Naive thymus-derived CD4-positive, alpha-beta T cell (primary cell): ENCODE measurements around the gene MESD. TPM values are rescaled to one million over a fixed set of nuclear protein-coding genes. Genes with fewer than 3 reads are reported as not detected.

Source experiments
- ATAC-seq: fragments of 150-1000 bp; cut with Tn5 transposase; 2 replicates; pipeline ENCODE4 v1.10.0; 2021; ENCODE audit warnings: mild to moderate bottlenecking, moderate library complexity
- CTCF ChIA-PET: fragments of 350-600 bp; sonication (Branson Sonifier 250); formaldehyde crosslinking; loops from one replicate; lab custom pipeline; 2021; ENCODE audit warnings: antibody characterized with exemption; lab: Charles Lee
- POLR2A ChIA-PET: fragments of 350-600 bp; sonication (Branson Sonifier 250); formaldehyde crosslinking; loops from one replicate; lab custom pipeline; 2021; ENCODE audit warnings: antibody characterized with exemption, inconsistent platforms; lab: Charles Lee
- DNase-seq, 9 donors: peaks; one replicate each; pipeline versions ENCODE4 v3.0.0 to v3.0.0-alpha.2; 2020 to 2022; ENCODE audit warnings: mixed read lengths in 1 of 9
- H3K27ac ChIP-seq: one replicate; pipeline ENCODE4 v1.7.0; 2013; ENCODE audit warnings: mild to moderate bottlenecking, low read depth, low read length, moderate library complexity
- H3K27me3 ChIP-seq, 2 donors: one replicate each; pipeline ENCODE4 v1.7.0; 2013; ENCODE audit warnings: low read length in 2 of 2, mild to moderate bottlenecking in 2 of 2, moderate library complexity in 2 of 2; ENCODE audit not compliant: control insufficient read depth in 2 of 2, insufficient read depth in 2 of 2
- H3K36me3 ChIP-seq, 3 experiments: 1 replicate in 2 of 3; 2 replicates in 1 of 3; pipeline ENCODE4 v1.7.0; 2013; ENCODE audit warnings: low read length in 3 of 3, mild to moderate bottlenecking in 3 of 3, moderate library complexity in 1 of 3; ENCODE audit not compliant: insufficient read depth in 3 of 3, control insufficient read depth in 2 of 3
- H3K4me1 ChIP-seq, 2 donors: one replicate each; pipeline ENCODE4 v1.7.0; 2013; ENCODE audit warnings: low read length in 2 of 2, mild to moderate bottlenecking in 2 of 2, moderate library complexity in 1 of 2; ENCODE audit not compliant: control insufficient read depth in 2 of 2, insufficient read depth in 2 of 2
- H3K4me3 ChIP-seq: 2 replicates; pipeline ENCODE4 v1.7.0; 2013; ENCODE audit warnings: mild to moderate bottlenecking, low read length
- H3K9me3 ChIP-seq, 3 experiments: 1 replicate in 2 of 3; 2 replicates in 1 of 3; pipeline ENCODE4 v1.7.0; 2013; ENCODE audit warnings: low read length in 3 of 3; ENCODE audit not compliant: control insufficient read depth in 2 of 3
- H3K27ac Mint-ChIP-seq, 9 donors: one replicate each; pipeline ENCODE4 v1.8.0; 2020 to 2022; ENCODE audit warnings: mixed read lengths in 9 of 9, mild to moderate bottlenecking in 8 of 9, moderate library complexity in 5 of 9, inconsistent platforms in 2 of 9
- H3K27me3 Mint-ChIP-seq, 5 donors: one replicate each; pipeline ENCODE4 v1.8.0; 2021 to 2022; ENCODE audit warnings: mixed read lengths in 5 of 5, mild to moderate bottlenecking in 1 of 5
- H3K36me3 Mint-ChIP-seq, 5 donors: one replicate each; pipeline ENCODE4 v1.8.0; 2020 to 2022; ENCODE audit warnings: mixed read lengths in 5 of 5, mild to moderate bottlenecking in 3 of 5, inconsistent platforms in 1 of 5
- H3K4me1 Mint-ChIP-seq, 7 donors: one replicate each; pipeline ENCODE4 v1.8.0; 2020 to 2022; ENCODE audit warnings: mixed read lengths in 7 of 7, mild to moderate bottlenecking in 3 of 7, inconsistent platforms in 1 of 7
- H3K4me3 Mint-ChIP-seq, 10 donors: one replicate each; pipeline ENCODE4 v1.8.0; 2020 to 2022; ENCODE audit warnings: mild to moderate bottlenecking in 10 of 10, mixed read lengths in 10 of 10, moderate library complexity in 6 of 10, inconsistent platforms in 2 of 10
- H3K9me3 Mint-ChIP-seq, 11 donors: one replicate each; pipeline ENCODE4 v1.8.0; 2020 to 2022; ENCODE audit warnings: mixed read lengths in 11 of 11, mild to moderate bottlenecking in 4 of 11, inconsistent platforms in 1 of 11, moderate library complexity in 1 of 11
- intact Hi-C, 2 donors: fragments of 100-400 bp; cut with micrococcal nuclease; formaldehyde crosslinking; loops; one replicate each; pipeline ENCODE4 v1.15.1; 2023
- polyA plus RNA-seq, 2 donors: library from polyadenylated mRNA; unstranded; fragments of 300-500 nt; fragmentation: Illumina TruSeq; gene quantifications; one replicate each; pipeline ENCODE4 v1.2.3, GENCODE V29; 2021
- total RNA-seq, 6 experiments: library from RNA in 5 of 6; stranded (reverse) in 5 of 6; gene quantifications; 1 replicate in 5 of 6; 2 replicates in 1 of 6; pipeline ENCODE4 v1.2.3 and lab custom pipeline; 2021 to 2026

MESD gene
- total and polyA plus RNA-seq, 7 experiments from 2014 or later: 17.1 to 42.5 (median 29.3) TPM

DNA sequence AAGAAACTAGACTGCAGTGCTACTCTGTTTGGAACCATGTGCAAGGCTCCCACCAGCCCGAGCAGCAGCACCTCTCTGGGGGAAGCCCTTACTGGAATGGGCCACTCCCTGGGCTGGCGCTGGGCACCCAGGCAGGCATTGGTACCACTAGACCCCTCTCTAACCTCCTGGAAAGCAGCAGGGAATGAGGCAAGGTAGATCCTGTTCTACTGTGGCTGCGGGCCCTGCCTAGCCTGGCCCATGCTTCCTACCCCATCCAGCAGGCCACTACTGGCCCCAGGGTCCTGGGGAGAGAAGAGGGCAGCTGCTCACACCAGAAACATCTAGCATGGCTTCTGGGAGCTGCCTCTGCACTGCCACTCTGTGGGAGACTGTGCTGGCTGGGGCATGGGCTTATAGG lies 44.8 kb downstream of the MESD start:
- no peak overlapping the region for H3K27ac ChIP-seq
- no peaks in the 10 kb centered on the region for H3K9me3 ChIP-seq
- ChIA-PET CTCF (no interaction called here), POLR2A (no interaction called here)
- H3K4me1 ChIP-seq: no peaks in the 10 kb centered on the region
- ATAC-seq (no peak), DNase-seq (no peak)
- Mint-ChIP-seq H3K27ac (no peak overlapping the region), H3K4me1 (peaks cover 0 to 6% (median 0%) of the 10 kb centered on the region in 7 donors), H3K4me3 (no peak overlapping the region), H3K9me3 (no peaks in the 10 kb centered on the region), H3K27me3 (no peaks in the 10 kb centered on the region), H3K36me3 (peaks cover 12 to 77% (median 50%) of the 10 kb centered on the region in 5 donors)
- peaks cover 5 to 88% (median 15%) of the 10 kb centered on the region in 3 experiments for H3K36me3 ChIP-seq
- no peak overlapping the region for H3K4me3 ChIP-seq
- H3K27me3 ChIP-seq: no peaks in the 10 kb centered on the region
- intact Hi-C loops: no loop called here

DNA sequence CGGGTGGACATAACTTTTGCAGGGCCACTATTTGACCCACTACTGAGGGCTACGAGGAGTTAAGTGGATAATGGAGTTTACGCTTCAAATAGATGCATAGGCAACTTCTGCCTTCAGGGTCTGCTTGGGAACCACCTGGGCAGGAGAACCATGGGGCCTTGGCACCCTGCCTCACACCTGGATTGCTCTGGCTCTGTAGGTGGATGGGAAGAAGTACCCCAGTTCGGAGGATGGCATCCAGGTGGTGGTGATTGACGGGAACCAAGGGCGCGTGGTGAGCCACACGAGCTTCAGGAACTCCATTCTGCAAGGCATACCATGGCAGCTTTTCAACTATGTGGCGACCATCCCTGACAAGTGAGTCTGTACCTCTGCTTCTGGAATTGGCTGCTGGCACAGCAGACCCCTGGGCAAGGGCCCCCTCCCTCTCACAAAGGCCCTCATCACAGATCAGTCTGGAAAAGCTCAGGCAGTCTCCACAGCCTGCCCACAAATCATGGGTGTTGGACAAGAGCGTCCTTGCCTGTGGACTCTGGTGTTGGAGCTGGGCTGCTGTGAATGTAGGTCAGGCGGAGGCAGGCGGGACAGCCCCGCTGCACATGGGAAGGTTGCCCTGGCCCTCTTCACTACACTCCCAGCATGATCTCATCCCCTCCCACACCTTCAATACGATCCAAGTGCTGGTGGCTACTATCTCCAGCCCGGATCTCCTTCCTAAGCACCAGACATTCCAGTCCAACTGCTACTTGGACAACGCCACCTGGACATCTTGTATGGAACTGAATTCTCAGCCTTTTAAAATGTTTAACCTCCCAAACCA lies 46.7 kb downstream of the MESD start:
- DNase-seq (no peak), ATAC-seq (no peak)
- Histone ChIP-seq H3K9me3 (no peaks in the 10 kb centered on the region), H3K36me3 (peaks cover 5 to 69% (median 5%) of the 10 kb centered on the region in 3 experiments), H3K27ac (no peak overlapping the region), H3K4me1 (no peaks in the 10 kb centered on the region), H3K4me3 (no peak overlapping the region), H3K27me3 (no peaks in the 10 kb centered on the region)
- Mint-ChIP-seq H3K4me1 (peaks cover 0 to 6% (median 0%) of the 10 kb centered on the region in 7 donors), H3K36me3 (peaks cover 8 to 63% (median 39%) of the 10 kb centered on the region in 5 donors), H3K27ac (no peak overlapping the region), H3K9me3 (peaks cover 0 to 2% (median 0%) of the 10 kb centered on the region in 11 donors), H3K4me3 (no peak overlapping the region), H3K27me3 (no peaks in the 10 kb centered on the region)
- POLR2A ChIA-PET: no interaction called here
- CTCF ChIA-PET: no interaction called here
- intact Hi-C loops: no loop called here

DNA sequence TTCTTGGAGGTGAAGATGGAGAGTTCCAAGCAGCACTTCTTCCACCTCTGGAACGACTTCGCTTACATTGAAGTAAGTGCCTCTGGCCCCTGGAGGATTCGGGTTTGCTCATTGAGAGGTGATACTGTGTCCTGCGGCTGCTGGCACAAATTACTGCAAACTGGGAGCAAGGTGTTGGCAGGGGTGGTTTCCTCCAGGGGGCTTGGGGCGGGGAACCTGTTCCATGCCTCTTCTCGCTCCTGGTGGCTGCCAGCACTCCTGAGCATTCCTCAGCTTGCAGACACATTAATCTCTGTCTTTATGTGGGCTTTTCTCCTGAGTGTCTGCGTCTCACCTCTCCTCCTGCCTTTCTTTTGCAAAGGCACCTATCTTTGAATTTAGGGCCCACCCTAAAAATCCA lies 47.4 kb downstream of the MESD start:
- peaks cover 3 to 60% (median 35%) of the 10 kb centered on the region in 5 donors for H3K36me3 Mint-ChIP-seq
- Histone ChIP-seq H3K4me3 (no peak overlapping the region), H3K4me1 (no peaks in the 10 kb centered on the region), H3K9me3 (no peaks in the 10 kb centered on the region), H3K36me3 (peaks cover 0 to 67% (median 4%) of the 10 kb centered on the region in 3 experiments), H3K27me3 (no peaks in the 10 kb centered on the region), H3K27ac (no peak overlapping the region)
- H3K27me3 Mint-ChIP-seq: no peaks in the 10 kb centered on the region
- H3K4me3 Mint-ChIP-seq: no peak overlapping the region
- peaks cover 0 to 2% (median 0%) of the 10 kb centered on the region in 11 donors for H3K9me3 Mint-ChIP-seq
- H3K27ac Mint-ChIP-seq: no peak overlapping the region
- ChIA-PET POLR2A (no interaction called here), CTCF (no interaction called here)
- H3K4me1 Mint-ChIP-seq: peaks cover 0 to 10% (median 0%) of the 10 kb centered on the region in 7 donors
- DNase-seq: no peak
- no peak for ATAC-seq
- intact Hi-C loops: no loop called here

DNA sequence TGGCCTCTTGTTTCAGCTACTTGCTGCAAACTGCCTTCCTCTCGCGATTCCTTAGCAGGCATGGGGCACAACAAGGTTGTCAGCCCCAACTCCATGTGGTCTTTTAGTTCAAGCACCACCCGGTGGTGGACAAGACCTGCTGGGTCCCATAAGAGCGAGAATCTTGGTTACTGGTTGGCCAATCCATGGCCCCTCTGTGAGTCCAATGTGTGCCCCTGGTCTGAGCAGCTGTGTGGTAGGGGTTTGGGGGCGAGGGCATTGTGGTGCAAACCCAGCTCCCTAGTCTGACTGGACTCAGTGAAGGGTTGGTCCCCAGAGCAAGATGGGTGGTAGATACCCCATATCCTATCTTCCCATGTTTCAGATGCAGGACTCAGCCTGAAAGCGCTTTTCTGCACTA lies 48.8 kb downstream of the MESD start:
- Mint-ChIP-seq H3K9me3 (peaks cover 0 to 2% (median 0%) of the 10 kb centered on the region in 11 donors), H3K36me3 (peaks cover 3 to 60% (median 40%) of the 10 kb centered on the region in 5 donors), H3K4me1 (peaks cover 0 to 7% (median 0%) of the 10 kb centered on the region in 7 donors), H3K4me3 (no peak overlapping the region), H3K27me3 (no peaks in the 10 kb centered on the region), H3K27ac (no peak overlapping the region)
- Histone ChIP-seq H3K27me3 (no peaks in the 10 kb centered on the region), H3K4me1 (no peaks in the 10 kb centered on the region), H3K27ac (no peak overlapping the region), H3K36me3 (peaks cover 0 to 53% (median 4%) of the 10 kb centered on the region in 3 experiments), H3K9me3 (no peaks in the 10 kb centered on the region), H3K4me3 (no peak overlapping the region)
- no peak for ATAC-seq
- CTCF ChIA-PET: no interaction called here
- intact Hi-C loops: no loop called here
- POLR2A ChIA-PET: no interaction called here
- no peak for DNase-seq

DNA sequence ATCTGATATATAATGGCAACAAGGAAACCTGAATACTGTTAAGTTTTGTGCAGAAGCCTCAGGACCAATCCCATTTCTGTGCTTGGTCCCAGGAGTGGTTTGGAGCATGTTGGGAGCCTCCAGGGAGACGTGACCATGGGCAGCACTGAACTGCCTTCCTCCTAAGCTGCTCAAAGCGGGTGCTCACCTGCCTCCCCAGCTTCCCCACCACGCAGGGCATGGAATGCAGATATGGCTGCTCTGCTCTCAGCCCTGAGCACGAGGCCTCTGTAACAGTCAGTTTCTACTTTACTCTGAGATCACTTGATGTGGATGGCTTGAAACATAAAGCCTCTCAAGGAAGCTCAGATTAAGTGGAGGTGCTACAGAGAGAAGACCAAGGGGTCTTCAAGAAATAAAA lies 49.3 kb downstream of the MESD start:
- Histone ChIP-seq H3K4me1 (no peaks in the 10 kb centered on the region), H3K9me3 (no peaks in the 10 kb centered on the region), H3K4me3 (no peak overlapping the region), H3K27me3 (no peaks in the 10 kb centered on the region), H3K36me3 (peaks cover 0 to 48% (median 4%) of the 10 kb centered on the region in 3 experiments), H3K27ac (no peak overlapping the region)
- H3K36me3 Mint-ChIP-seq: peaks cover 3 to 56% (median 36%) of the 10 kb centered on the region in 5 donors
- DNase-seq (no peak), ATAC-seq (no peak)
- CTCF ChIA-PET: no interaction called here
- POLR2A ChIA-PET: no interaction called here
- H3K4me3 Mint-ChIP-seq: no peak overlapping the region
- H3K9me3 Mint-ChIP-seq: peaks cover 0 to 2% (median 0%) of the 10 kb centered on the region in 11 donors
- H3K27me3 Mint-ChIP-seq: no peaks in the 10 kb centered on the region
- intact Hi-C loops: no loop called here
- peaks cover 0 to 4% (median 0%) of the 10 kb centered on the region in 7 donors for H3K4me1 Mint-ChIP-seq
- H3K27ac Mint-ChIP-seq: no peak overlapping the region

DNA sequence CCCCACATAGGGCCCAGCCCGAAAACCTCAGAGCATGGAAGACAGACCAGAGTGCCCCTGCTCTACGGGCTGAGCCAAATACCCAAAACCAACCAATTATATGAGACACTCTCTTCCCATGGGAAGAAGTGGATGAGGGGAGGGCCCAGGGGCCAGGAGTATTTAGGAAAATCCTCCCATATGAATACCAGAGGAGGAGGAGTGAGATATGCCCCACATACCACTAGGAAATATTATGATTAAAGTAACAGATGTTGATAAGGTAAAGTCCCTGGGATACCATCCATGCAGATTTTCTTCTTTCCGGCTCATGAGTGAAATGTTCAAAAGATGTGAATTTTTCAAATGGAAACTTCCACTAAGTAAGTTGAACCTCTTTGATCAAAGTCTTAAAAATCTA lies 50.4 kb downstream of the MESD start:
- ATAC-seq: no peak
- ChIA-PET POLR2A (no interaction called here), CTCF (interaction anchor here (1.3 kb wide), 1 partner anchor 31 kb away, joined by 3 read pairs; no protein-coding TSS in a partner anchor)
- H3K27me3 Mint-ChIP-seq: no peaks in the 10 kb centered on the region
- H3K27ac ChIP-seq: no peak overlapping the region
- H3K36me3 ChIP-seq: peaks cover 0 to 39% (median 4%) of the 10 kb centered on the region in 3 experiments
- no peaks in the 10 kb centered on the region for H3K9me3 ChIP-seq
- no peak overlapping the region for H3K4me3 ChIP-seq
- H3K9me3 Mint-ChIP-seq: peaks cover 0 to 2% (median 0%) of the 10 kb centered on the region in 11 donors
- H3K4me3 Mint-ChIP-seq: no peak overlapping the region
- no peak overlapping the region for H3K27ac Mint-ChIP-seq
- intact Hi-C loops: no loop called here
- no peak for DNase-seq
- H3K27me3 ChIP-seq: no peaks in the 10 kb centered on the region
- peaks cover 3 to 57% (median 37%) of the 10 kb centered on the region in 5 donors for H3K36me3 Mint-ChIP-seq
- no peaks in the 10 kb centered on the region for H3K4me1 ChIP-seq
- peaks cover 0 to 12% (median 7%) of the 10 kb centered on the region in 7 donors for H3K4me1 Mint-ChIP-seq
